HG03025 (cell line): ENCODE results near the gene TCAF1.

Experiments
- ATAC-seq: cut with Tn5 transposase; IDR thresholded peaks from one replicate; pipeline ENCODE4 v1.9.1; 2021; ENCODE audit warnings: mild to moderate bottlenecking, moderate library complexity; ENCODE audit not compliant: unreplicated experiment, low FRiP score

TCAF1 gene

GRCh38 chr7:143901668-143902331, at the start of gene TCAF1:
Gene TCAF1 (minus strand): TSS chr7:143902176. CDS start chr7:143876608, 25,568 bp downstream.
- ATAC-seq, result peak; percentile 95

- ATAC-seq, result no peak
Measured at GRCh38 chr7:143948733-143949132, 46.8 kb upstream of the TCAF1 start.

GRCh38 chr7:143947111-143947510, 45.1 kb upstream of the TCAF1 start:
- no peak for ATAC-seq

- no peak for ATAC-seq
Measured at GRCh38 chr7:143945423-143945822, 43.4 kb upstream of the TCAF1 start.

GRCh38 chr7:143938379-143939243, 36.6 kb upstream of the TCAF1 start:
- ATAC-seq, result no peak

- no peak for ATAC-seq
Measured at GRCh38 chr7:143936087-143937009, 34.4 kb upstream of the TCAF1 start.

- ATAC-seq, result no peak
Measured at GRCh38 chr7:143934526-143935325, 32.8 kb upstream of the TCAF1 start, which contains the start of gene OR2F2. Gene OR2F2 (plus strand): TSS chr7:143935233. CDS start chr7:143935233, 0 bp downstream.

GRCh38 chr7:143931739-143932138, 29.8 kb upstream of the TCAF1 start:
- ATAC-seq, result no peak

- ATAC-seq, result no peak
Measured at GRCh38 chr7:143929224-143929920, 27.4 kb upstream of the TCAF1 start.

- ATAC-seq, result no peak
Measured at GRCh38 chr7:143924851-143925250, 22.9 kb upstream of the TCAF1 start.

- no peak for ATAC-seq
Measured at GRCh38 chr7:143914938-143915652, 13.1 kb upstream of the TCAF1 start.

GRCh38 chr7:143913945-143914615, 12.1 kb upstream of the TCAF1 start:
- ATAC-seq, result no peak

GRCh38 chr7:143910473-143911248, 8.7 kb upstream of the TCAF1 start:
- no peak for ATAC-seq

- no peak for ATAC-seq
Measured at GRCh38 chr7:143909863-143910262, 7.9 kb upstream of the TCAF1 start.

- no peak for ATAC-seq
Measured at GRCh38 chr7:143908120-143908519, 6.1 kb upstream of the TCAF1 start.

- no peak for ATAC-seq
Measured at GRCh38 chr7:143906895-143907294, 4.9 kb upstream of the TCAF1 start.

- no peak for ATAC-seq
Measured at GRCh38 chr7:143906151-143906550, 4.2 kb upstream of the TCAF1 start.
